HG03175 (cell line): ENCODE measurements around the gene SPNS3.

ENCODE experiments used
- ATAC-seq: cut with Tn5 transposase; IDR thresholded peaks from one replicate; pipeline ENCODE4 v1.9.1; 2021; ENCODE audit warnings: mild to moderate bottlenecking, moderate library complexity; ENCODE audit not compliant: unreplicated experiment

SPNS3 gene

DNA sequence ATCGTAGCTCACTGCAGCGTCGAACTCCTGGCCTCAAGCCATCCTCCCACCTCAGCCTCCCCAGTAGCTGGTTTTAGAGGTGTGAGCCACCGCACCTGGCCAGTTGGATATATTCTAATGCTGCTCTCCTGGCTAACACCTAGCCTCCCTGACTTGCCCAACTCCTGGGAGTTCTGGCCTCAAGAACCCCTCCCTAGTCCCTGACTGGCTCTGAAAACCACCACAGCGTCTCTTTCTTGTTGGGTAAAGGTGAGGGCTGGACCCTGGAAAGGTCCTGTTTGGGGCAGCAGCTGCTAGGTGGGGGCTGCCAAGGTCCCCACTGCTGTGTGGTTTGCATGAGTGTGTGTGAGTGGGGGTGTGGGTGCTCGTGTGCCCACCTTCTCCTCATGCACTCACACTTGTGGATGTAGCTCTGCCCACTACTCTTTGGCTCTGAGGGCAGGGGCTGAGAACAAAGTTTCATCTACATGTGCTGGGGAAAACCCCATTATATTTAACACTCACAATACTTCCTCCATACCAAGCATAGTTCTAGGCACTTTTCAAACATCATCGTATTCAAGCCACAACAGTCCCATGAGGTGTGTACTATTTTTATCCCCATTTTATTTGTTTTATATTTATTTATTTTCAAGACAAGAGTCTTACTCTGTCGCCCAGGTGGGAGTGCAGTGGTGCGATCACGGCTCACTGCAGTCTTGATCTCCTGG lies 7.1 kb upstream of the SPNS3 start:
- ATAC-seq = no peak

DNA sequence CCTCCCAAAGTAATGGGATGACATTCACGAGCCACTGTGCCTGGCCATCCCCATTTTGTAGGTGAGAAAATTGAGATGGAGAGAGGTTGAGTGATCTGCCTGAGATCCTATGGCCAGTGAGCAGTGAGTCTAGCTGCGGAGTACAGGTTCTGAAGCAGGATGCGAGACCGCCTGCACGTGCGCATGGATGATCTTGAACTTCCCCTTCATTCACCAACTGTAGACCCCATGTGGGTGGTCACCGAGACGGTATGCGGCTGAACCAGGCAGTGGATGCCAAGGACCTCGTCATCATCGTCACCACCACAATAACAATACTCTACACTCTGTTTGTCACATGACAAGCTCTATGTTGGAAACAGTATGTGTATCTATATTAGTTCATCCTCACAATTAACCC lies 6.2 kb upstream of the SPNS3 start:
- ATAC-seq = no peak

DNA sequence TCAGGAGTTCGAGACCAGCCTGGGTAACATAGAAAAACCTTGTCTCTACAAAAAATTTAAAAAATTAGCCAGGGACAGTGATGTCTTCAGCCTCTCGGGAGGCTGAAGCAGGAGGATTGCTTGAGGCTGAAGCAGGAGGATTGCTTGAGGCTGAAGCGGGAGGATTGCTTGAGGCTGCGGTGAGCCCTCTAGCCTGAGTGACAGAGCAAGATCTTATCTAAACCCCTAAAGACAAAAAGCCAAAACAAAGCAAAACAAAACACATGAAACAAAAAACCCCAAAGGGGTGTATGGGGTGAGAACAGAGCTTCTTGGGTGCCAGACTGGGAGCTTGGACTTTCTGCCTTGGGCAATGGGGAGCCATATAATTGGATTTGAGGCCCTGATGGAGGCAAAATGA lies 2.6 kb downstream of the SPNS3 start:
- no peak for ATAC-seq

DNA sequence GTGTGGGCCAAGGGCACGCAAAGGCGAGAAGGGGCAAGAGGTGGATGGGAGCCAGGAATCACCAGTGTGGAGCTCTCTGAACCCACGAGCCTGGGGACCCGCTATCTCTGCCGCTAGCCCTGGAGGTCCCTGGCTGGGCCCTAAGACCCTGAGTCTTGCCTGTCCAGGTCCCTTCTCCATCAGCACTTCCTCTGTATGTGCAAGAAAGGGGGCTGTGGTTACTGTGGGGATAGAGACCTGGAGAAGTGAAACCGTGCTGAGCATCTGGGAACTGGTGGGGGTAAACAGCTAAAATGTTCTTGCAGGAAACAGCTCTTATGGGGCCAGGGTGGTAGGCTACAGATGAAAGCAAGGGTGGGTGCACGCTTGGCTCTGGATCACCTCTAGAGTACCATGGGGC lies 3.1 kb downstream of the SPNS3 start:
- no peak for ATAC-seq

DNA sequence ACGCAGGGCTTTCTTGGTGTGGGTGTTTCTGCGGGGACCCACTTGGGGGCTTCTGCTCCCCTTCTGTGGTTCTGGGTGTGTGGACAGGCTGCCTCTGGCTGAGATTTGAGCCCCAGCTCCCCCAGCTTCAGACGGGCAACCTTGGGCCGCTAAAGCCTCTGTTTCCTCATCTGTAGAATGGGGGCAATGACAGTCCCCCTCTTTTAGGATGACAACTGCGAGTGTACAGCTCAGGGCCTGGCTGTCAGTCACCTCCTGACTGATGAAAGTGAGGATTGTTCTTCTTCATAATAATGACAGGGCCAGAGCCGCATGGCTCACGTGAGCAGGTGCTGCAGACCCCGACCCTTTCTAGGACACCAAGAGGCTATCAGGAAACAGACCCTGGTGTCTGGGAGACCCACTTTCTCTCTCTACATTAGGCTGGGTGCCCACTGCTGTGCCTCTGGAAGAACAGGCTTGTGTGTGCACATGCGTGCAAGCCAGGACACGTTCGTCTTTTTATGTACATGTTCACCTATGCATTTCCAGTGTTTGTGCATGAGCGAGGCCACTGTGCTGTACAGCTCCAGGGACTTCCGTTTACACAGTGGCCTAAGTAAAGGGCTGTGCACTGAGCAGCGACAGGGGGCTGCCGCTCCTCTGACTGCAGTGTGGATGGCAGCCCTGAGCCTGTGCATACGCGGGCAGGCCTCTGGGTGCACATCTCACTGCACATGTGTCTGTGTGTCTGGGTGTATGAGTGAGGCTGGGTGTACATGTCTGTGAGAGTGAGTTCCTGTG lies 4.6 kb downstream of the SPNS3 start:
- ATAC-seq = no peak

DNA sequence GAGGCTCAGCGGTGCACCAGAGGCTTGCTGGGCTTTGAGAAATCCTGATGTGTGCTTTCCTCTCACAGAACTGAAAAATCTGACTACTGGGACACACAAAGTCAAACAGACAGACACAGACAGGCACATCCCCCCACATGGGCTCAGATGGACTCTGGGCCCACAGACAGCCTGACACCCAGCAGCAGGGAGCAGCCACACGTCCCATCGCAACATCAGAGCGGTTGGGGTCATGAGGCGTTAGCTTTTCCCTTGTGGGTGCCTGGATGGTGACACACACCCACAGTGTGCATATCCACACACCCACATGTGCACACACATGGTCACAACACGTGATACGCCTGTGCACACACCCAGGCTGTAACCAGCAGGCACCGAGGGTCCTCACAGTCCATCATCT lies 6.3 kb downstream of the SPNS3 start:
- ATAC-seq = no peak

DNA sequence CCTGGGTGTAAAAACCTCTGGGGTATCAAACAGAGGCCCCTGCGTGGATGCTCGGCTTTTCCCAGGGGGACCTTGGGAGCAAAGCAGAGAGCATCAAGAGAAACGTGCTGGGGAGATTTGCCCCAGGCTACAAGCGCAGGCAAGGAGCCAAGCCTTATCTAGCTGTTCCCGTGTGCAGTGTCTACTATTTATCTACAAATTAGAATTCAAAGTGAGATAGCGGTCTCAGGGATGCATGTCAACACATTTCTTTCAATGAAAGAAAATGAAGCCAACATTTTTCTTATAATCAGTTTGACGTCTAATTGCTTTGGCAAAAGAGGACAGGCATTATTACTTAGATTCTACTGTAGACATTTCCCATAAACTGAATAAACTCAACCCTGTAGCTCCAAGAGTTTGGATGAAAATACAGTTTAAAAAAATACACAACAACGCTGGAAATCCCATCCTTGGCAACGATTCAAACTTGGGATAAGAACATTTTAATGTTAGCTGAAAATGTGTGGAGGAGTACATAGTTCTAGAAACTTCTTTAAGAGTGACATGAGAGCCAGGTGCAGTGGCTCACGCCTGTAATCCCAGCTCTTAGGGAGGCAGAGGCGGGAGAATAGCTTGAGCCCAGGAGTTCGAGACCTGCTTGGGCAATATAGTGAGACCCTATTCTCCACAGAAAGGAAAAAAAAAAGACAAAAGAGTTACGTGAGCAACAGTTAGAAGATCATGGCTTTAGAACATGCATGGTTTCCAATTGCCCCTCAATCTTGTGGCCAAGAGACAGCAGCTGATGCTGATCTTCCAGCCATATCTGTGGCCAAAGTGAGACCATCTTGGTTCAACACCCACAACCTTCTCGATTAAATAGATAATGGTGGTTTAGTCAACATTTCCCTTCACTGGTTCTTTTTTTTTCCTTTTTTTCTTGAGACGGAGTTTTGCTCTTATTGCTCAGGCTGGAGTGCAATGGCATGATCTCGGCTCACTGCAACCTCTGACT lies 7.2 kb downstream of the SPNS3 start:
- no peak for ATAC-seq

DNA sequence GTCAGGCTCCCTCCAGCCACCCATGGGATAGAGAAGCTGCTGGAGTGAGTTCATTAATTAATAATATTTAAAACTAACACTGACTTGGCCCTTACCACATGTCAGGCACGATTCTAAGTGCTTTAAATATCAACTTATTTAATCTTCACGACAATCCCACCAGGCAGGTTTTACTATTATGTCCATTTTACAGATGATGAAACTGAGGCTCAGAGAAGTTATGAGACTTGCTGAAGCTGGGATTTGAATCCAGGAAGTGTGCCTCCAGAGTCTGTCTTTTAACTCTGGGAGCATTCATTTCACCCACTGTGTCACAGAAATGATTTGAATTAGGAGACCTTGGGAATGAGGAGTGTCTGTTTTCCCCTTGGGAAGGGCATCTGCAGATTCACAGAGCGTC lies 8.8 kb downstream of the SPNS3 start:
- no peak for ATAC-seq

DNA sequence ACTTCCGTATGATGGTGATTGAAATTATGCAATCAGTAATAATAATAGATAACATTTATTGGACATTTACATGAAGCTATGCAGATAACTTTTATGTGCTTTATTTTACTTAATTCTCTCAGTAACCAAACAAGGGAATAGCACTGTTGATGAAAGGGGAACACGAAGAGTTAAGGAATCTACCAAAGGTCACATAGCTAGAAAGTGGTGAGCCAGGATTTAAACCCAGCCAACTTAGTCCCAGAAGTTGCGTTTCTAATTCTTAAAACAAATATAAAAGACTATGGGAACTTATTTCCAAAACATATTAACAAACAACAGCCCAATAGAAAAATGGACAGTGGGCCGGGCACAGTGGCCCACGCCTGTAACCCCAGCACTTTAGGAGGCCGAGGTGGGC lies 9.7 kb downstream of the SPNS3 start:
- no peak for ATAC-seq

DNA sequence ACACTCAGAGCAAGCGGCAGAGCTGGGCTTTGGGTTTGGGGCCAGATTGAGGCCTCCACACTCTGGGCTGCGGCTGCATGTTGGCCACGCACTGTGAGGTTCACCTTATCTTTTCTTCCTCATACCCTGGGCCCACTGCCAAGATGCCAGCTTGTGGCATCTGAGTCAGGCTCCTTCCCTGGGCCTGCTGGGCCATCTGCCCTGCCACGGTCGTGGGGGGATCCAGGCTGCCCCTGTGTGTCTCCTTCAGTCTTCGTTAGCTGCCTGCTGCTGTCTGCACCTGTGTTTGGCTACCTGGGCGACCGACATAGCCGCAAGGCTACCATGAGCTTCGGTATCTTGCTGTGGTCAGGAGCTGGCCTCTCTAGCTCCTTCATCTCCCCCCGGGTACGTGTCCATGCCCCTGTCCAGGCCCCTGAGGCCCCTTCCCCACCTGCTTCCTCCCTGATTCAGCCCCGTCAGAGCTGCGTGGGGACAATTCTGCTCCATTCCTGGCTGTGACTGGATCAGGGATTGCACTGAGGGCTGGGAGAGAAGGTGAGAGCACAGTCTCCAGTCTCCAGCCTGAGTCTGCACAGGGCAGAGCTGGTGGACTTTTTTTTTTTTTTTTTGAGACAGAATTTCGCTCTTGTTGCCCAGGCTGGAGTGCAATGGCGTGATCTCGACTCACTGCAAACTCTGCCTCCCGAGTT lies 11.2 kb downstream of the SPNS3 start:
- no peak for ATAC-seq

DNA sequence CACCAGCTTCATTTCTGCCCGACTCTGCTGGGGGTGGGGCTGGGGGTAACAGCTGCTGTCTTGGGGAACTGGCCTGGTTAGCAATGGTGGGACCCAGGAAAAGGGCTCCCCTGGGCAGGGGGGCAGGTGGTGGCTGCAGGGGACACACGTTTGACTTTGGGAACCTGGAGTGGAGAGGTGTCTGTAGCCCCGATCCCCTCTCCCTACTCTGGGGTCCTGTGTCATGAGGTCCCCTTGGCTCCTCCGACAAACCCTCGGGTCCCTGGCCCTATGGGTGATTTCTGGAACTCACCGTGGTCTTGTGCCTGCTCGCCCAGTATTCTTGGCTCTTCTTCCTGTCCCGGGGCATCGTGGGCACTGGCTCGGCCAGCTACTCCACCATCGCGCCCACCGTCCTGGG lies 12.0 kb downstream of the SPNS3 start:
- ATAC-seq = no peak

DNA sequence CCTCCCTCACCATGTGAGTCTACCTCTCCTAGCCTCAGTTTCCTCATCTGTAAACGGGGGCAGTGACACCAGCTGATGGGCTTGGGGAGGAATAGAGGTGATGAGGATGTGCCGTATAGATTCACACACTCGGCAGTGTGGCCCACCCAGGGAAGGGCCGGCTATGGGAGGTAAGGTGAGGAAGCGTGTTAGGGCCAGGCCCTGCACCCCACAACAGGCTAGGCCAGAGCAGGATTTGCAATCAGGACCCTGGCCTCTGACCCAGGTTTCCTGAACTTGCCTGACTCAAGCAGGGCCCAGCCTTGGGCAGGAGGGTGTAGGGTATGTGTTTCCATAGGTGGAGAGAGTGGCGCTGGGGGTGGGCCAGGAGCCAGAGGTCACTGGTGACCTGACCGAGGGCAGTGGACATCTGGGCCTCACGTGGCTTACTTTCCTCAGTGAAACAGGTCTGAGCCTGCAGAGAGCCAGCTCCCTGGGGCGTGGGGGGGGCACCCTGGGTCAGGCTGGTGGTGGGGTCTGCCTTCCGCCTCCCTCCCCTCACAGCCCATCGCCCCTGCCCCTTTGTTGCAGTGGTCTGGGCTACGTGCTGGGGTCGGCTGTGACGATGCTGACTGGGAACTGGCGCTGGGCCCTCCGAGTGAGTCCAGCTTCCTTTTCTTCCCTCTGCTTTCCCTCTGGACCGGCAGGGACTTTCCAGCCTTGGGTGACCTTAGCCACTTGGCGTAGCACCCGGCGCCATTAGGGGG lies 12.8 kb downstream of the SPNS3 start:
- no peak for ATAC-seq

DNA sequence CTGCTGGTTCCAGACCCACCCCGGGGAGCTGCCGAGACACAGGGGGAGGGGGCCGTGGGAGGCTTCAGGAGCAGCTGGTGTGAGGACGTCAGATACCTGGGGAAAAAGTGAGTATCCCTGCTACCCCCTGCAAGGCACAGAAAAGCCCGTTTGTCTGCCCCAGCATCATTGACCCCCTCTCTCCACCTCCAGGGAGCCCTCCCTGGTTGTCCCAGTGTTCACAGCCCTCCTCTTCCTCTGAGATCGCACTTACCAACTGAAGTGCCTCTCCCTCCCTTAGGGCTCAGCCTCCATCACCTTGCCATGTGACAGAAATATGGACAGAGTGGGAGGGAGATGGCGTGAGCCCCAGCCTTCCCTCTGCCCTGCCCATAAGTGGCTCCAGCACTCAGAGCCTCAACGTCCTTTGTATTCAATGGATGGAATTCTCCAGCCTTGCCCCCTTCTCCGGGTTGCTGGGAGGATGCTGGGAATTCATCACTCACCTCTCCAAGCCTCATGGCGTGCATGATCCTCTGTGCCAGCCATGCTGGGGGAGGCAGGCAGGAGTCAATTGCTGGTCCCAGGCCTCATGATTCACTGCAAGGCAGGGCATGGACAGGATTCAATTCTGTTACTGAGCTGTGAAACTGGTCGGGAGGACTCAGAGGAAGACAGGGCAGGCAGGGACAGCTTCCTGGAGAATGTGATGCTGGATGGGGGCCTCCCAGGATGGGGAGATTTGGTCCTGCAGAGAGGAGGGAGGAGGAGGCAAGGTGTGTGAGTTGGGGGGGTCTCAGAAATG lies 14.6 kb downstream of the SPNS3 start:
- ATAC-seq = no peak

DNA sequence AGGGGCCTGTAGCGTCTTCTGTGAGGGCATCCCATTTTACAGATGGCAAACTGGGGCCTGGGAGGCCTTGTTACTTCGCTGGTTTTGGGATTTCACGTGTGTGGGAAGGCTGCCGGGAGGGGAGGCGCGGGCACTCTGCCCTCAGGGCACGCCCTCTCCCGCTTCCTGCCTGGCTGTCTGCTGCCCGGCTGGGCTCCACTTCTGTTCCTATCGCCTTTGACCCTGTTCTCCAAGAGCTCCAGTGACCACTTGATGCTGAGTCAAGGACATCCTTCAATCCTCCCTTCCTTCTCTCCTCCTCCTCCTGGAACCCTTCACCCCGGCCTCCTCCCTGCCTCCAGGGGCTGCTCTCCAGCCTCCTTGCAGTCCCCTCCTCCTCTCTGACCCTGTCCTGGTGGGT lies 16.0 kb downstream of the SPNS3 start:
- no peak for ATAC-seq

DNA sequence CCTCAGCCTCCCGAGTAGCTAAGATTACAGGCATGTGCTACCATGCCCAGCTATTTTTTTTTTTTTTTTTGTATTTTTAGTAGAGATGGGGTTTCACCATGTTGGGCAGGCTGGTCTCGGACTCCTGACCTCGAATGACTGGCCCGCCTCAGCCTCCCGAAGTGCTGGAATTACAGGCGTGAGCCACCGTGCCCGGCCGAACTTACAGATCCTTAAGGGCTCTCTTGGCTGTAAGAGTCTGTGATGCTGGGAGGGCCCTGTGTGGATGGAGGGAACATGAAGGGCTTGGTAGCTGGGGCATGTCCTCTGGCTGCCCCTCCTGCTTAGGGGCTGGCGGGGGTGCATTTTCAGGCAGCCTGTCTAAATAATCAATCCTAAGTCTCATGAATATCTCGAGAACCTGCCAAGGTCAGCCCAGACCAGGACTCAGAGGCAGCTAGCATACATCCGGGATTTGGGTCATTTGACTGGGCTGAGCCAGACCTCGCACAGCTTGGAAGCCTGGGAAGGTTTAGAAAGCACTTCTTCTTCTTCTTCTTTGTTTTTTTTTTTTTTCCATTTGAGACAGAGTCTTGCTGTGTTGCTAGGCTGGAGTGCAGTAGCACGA lies 17.1 kb downstream of the SPNS3 start:
- no peak for ATAC-seq

DNA sequence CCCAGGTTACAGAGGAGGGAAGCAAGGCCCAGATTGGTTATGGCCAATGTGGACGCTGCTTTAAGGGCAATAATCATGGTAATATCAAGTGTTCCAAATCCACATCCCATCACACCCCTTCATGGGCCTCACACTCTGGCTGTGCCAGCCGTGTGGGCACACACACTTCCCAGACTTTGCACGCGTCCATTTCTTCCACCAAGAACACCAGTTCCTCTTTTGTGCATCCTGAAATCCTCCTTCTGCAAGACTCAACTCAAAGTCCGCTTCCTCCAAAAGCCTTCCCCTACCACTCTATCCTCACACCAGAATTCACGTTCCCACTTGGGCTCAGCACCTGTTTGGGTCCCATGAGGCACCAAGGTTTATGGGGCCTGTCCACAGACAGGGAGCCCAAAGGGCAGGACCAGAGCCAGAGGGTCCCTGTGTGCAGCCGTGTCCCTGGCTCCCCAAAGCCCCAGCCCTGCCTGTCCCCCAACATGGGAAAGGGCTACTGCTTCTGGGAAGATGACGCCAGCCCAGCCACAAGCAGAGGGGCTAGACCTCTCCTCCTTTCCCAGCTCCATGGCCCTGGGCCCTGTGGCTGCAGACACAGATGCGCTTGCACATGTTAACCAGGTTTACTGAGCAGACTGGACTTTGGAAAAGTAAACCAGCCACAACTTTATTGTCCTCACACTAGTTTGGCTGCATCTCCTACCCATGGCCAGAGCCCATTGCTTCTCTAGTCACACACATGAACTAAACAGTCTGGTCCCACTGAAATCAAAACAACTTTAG lies 20.3 kb downstream of the SPNS3 start:
- ATAC-seq = no peak

DNA sequence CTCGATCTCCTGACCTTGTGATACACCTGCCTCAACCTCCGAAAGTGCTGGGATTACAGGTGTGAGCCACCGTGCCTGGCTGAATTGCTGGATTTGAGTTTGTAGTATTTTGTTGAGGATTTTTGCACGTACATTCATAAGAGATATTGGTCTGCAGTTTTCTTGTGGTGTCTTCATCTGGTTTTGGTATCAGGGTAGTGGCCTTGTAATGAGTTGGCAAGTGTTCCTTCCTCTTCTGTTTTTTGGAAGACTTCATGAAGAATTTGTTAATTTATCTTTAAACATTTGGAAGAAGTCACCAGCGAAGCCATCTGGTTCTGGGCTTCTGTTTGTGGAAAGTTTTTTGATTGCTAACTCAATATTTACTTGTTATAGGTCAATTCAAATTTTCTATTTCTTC lies 26.9 kb downstream of the SPNS3 start:
- no peak for ATAC-seq

DNA sequence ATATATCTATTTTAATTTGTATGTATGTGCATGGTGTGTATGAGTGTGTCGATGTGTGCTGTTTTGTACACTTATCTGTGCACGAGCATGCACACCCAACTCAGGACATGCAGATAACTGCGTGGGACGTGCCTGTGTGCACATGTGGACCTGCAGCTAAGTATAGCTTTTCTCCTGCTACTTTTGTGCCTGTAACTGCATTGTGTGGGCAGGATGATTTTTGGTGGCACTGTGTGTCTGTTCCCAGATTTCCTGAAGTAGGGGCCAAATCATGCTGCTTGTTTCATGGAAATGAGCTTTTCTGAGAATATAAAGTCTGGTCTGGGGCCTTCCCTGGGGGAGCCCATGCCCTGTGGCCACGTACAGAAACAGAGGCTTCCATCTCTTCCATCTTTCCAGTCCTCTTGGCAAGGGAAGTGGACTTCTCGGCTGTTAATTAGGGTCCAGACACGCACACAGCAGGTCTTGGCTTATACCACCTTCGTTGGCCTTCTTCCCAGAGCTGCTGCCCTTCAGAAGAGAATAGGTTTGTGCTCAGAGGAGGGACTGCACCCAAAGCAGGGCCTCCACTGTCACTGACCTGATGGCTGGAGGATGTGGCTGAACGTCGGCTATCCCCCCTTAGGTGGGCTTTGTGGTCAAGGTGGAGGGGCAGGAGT lies 30.2 kb downstream of the SPNS3 start:
- ATAC-seq = no peak
